Regular cardiac myocyte (primary cell): ENCODE data around the gene SUPT6H. TPM values are rescaled to one million over a fixed set of nuclear protein-coding genes. Genes with fewer than 3 reads are reported as not detected.

Experiments used
- total RNA-seq: library from RNA; depleted of rRNA; stranded (reverse); fragments of >200 nt; gene quantifications from 2 replicates; pipeline ENCODE4 v1.2.3, GENCODE V29; 2014

The SUPT6H gene
- 36.4 and 50.2 TPM in 2 replicates for total RNA-seq

GRCh38 chr17:28661635-28662526, at the start of gene SUPT6H, which contains the start of gene SDF2:
Gene SUPT6H (plus strand): TSS chr17:28662205. CDS start chr17:28673402, 11,197 bp downstream.
Gene SDF2 (minus strand): TSS chr17:28661906. CDS start chr17:28661876, 30 bp downstream.

GRCh38 chr17:28613931-28614381, 48.0 kb upstream of the SUPT6H start, which contains the start of gene RSKR:
Gene RSKR (minus strand): TSS chr17:28614185. CDS start chr17:28614161, 24 bp downstream.

GRCh38 chr17:28644787-28645575, 17.0 kb upstream of the SUPT6H start, which contains the start of gene BLTP2:
Gene BLTP2 (minus strand): TSS chr17:28645158. CDS start chr17:28645056, 102 bp downstream.

GRCh38 chr17:28711723-28712031, 49.7 kb downstream of the SUPT6H start, which contains the start of gene PROCA1:
Gene PROCA1 (minus strand): TSS chr17:28711888. CDS start chr17:28711660, 228 bp downstream.

GRCh38 chr17:28717578-28718332, 55.8 kb downstream of the SUPT6H start, which contains the start of gene RAB34:
Gene RAB34 (minus strand): TSS chr17:28717868. CDS start chr17:28717266, 602 bp downstream.

GRCh38 chr17:28726226-28726626, 64.2 kb downstream of the SUPT6H start, which contains the start of gene TLCD1:
Gene TLCD1 (minus strand): TSS chr17:28726233. CDS start chr17:28726097, 136 bp downstream.

GRCh38 chr17:28728364-28729200, 66.6 kb downstream of the SUPT6H start, which contains the start of gene NEK8:
Gene NEK8 (plus strand): TSS chr17:28728788. CDS start chr17:28728814, 26 bp downstream.

GRCh38 chr17:28743243-28744103, 81.5 kb downstream of the SUPT6H start, which contains the start of gene TRAF4:
Gene TRAF4 (plus strand): TSS chr17:28744011. CDS start chr17:28744113, 102 bp downstream.

Other genes starting within 250 kb of the SUPT6H start
- not detected in 2 replicates for gene SLC13A2, start 188.6 kb upstream of the SUPT6H start, total RNA-seq
- gene FOXN1, start 155.9 kb upstream of the SUPT6H start, total RNA-seq, result not detected in 2 replicates
- 20.3 and 36.6 TPM in 2 replicates for gene UNC119, start 109.6 kb upstream of the SUPT6H start, total RNA-seq
- gene PIGS, start 90.7 kb upstream of the SUPT6H start, total RNA-seq, result 55.8 and 71.6 TPM in 2 replicates
- 46.6 and 129 TPM in 2 replicates for gene ALDOC, start 85.3 kb upstream of the SUPT6H start, total RNA-seq
- 6.5 and 67.5 TPM in 2 replicates for gene SPAG5, start 63.2 kb upstream of the SUPT6H start, total RNA-seq
- 3.3 and 5.6 TPM in 2 replicates for gene RSKR, start 48.0 kb upstream of the SUPT6H start, total RNA-seq
- 162 and 207 TPM in 2 replicates for gene BLTP2, start 17.0 kb upstream of the SUPT6H start, total RNA-seq
- 77.2 and 85.3 TPM in 2 replicates for gene SDF2, start 299 bp upstream of the SUPT6H start, total RNA-seq
- 1.1 and 1.3 TPM in 2 replicates for gene PROCA1, start 49.7 kb downstream of the SUPT6H start, total RNA-seq
- 154 and 167 TPM in 2 replicates for gene RAB34, start 55.7 kb downstream of the SUPT6H start, total RNA-seq
- gene RPL23A, start 57.8 kb downstream of the SUPT6H start, total RNA-seq, result 436 and 732 TPM in 2 replicates
- 3.9 and 8.8 TPM in 2 replicates for gene TLCD1, start 64.0 kb downstream of the SUPT6H start, total RNA-seq
- 2.1 and 2.3 TPM in 2 replicates for gene NEK8, start 66.6 kb downstream of the SUPT6H start, total RNA-seq
- 18.0 and 38.9 TPM in 2 replicates for gene TRAF4, start 81.8 kb downstream of the SUPT6H start, total RNA-seq
- gene FAM222B, start 180.6 kb downstream of the SUPT6H start, total RNA-seq, result 3.4 and 3.8 TPM in 2 replicates
- 24.0 and 42.2 TPM in 2 replicates for gene ERAL1, start 192.8 kb downstream of the SUPT6H start, total RNA-seq
- gene FLOT2, start 235.5 kb downstream of the SUPT6H start, total RNA-seq, result 30.4 and 55.6 TPM in 2 replicates
- 4.6 and 16.9 TPM in 2 replicates for gene DHRS13, start 240.9 kb downstream of the SUPT6H start, total RNA-seq